Natural killer cell (primary cell): ENCODE measurements around the gene JMJD1C. TPM values are rescaled to one million over a fixed set of nuclear protein-coding genes. Genes with fewer than 3 reads are reported as not detected.
"Not testable (repeated sequence)": the region's sequence is repeated elsewhere in the genome, so short reads cannot be mapped to it uniquely, and the experiment has no call there.

ENCODE experiments used
- ATAC-seq, 3 donors: fragments of 150-1000 bp in 2 of 3; fragments of 200-7000 bp in 1 of 3; cut with Tn5 transposase; 1 replicate in 1 of 3; 2 replicates in 2 of 3; pipeline ENCODE4 v1.10.0; 2021; ENCODE audit warnings: mild to moderate bottlenecking in 2 of 3, moderate library complexity in 2 of 3
- DNase-seq, 2 donors: peaks; one replicate each; pipeline versions ENCODE4 v3.0.0 to v3.0.0-alpha.2; 2013 to 2021; ENCODE audit warnings: mixed read lengths in 1 of 2
- H3K27ac ChIP-seq: one replicate; pipeline ENCODE4 v1.5.1; 2013; ENCODE audit warnings: mild to moderate bottlenecking, low read length
- H3K27me3 ChIP-seq: one replicate; pipeline ENCODE4 v1.6.1; 2013; ENCODE audit warnings: low read length; ENCODE audit not compliant: control insufficient read depth, insufficient read depth
- H3K36me3 ChIP-seq: one replicate; pipeline ENCODE4 v1.6.1; 2013; ENCODE audit warnings: low read length; ENCODE audit not compliant: control insufficient read depth, insufficient read depth
- H3K4me1 ChIP-seq: one replicate; pipeline ENCODE4 v1.6.1; 2013; ENCODE audit warnings: low read length; ENCODE audit not compliant: control insufficient read depth, insufficient read depth
- H3K4me3 ChIP-seq: one replicate; pipeline ENCODE4 v1.5.1; 2013; ENCODE audit warnings: low read length
- H3K9me3 ChIP-seq: one replicate; pipeline ENCODE4 v1.6.1; 2013; ENCODE audit warnings: low read length; ENCODE audit not compliant: control insufficient read depth, insufficient read depth
- H3K27ac Mint-ChIP-seq, 2 donors: one replicate each; pipeline ENCODE4 v1.8.0; 2022; ENCODE audit warnings: mild to moderate bottlenecking in 2 of 2, mixed read lengths in 2 of 2, moderate library complexity in 1 of 2
- H3K27me3 Mint-ChIP-seq, 2 donors: one replicate each; pipeline ENCODE4 v1.8.0; 2022; ENCODE audit warnings: low read depth in 2 of 2, mixed read lengths in 2 of 2
- H3K36me3 Mint-ChIP-seq: one replicate; pipeline ENCODE4 v1.8.0; 2022; ENCODE audit warnings: mixed read lengths
- H3K4me1 Mint-ChIP-seq, 2 donors: one replicate each; pipeline ENCODE4 v1.8.0; 2022; ENCODE audit warnings: mixed read lengths in 2 of 2
- H3K4me3 Mint-ChIP-seq: one replicate; pipeline ENCODE4 v1.8.0; 2022; ENCODE audit warnings: mild to moderate bottlenecking, moderate library complexity, mixed read lengths
- H3K9me3 Mint-ChIP-seq, 2 donors: one replicate each; pipeline ENCODE4 v1.8.0; 2022; ENCODE audit warnings: mixed read lengths in 2 of 2
- CTCF ChIP-seq: fragments of 200-600 bp; IDR thresholded peaks from one replicate; pipeline ENCODE4 v1.8.0; 2022; ENCODE audit warnings: antibody characterized with exemption
- WGBS: methylation state at CpG from one replicate; pipeline ENCODE4 v1.1.7; 2013; ENCODE audit warnings: missing lambda C conversion rate; ENCODE audit not compliant: insufficient coverage; 5-methylcytosine and 5-hydroxymethylcytosine counted together
- intact Hi-C: fragments of 100-400 bp; cut with micrococcal nuclease; formaldehyde crosslinking; loops from one replicate; pipeline ENCODE4 v1.14.2; 2022
- total RNA-seq, 4 donors: library from RNA; stranded (reverse); fragments of 120-200 nt in 1 of 4; gene quantifications; one replicate each; pipeline versions ENCODE4 v1.2.3 to v1.2.4, GENCODE V29; 2013 to 2022

JMJD1C gene
- total RNA-seq, 3 donors from 2014 or later (not counting 1 experiment from before 2014, with no cell fraction given), result 125 to 208 (median 156) TPM

GRCh38 chr10:63154546-63155387, 311.0 kb downstream of the JMJD1C start:
- Histone ChIP-seq H3K27me3 (no peaks in the 10 kb centered on the region), H3K4me3 (no peak overlapping the region), H3K36me3 (peaks cover 40% of the 10 kb centered on the region), H3K27ac (no peak overlapping the region), H3K9me3 (no peaks in the 10 kb centered on the region), H3K4me1 (no peaks in the 10 kb centered on the region)
- DNase-seq (no peak), ATAC-seq (no peak)
- no peak for TF ChIP-seq CTCF
- WGBS, result 93% methylated on average over 5 of the region's 6 CpGs
- intact Hi-C loops, result loop anchor here (5.0 kb wide), 1 partner anchor 542 kb away; no protein-coding TSS in a partner anchor
- Mint-ChIP-seq H3K4me1 (peaks cover 10 to 11% of the 10 kb centered on the region in 2 donors), H3K9me3 (no peaks in the 10 kb centered on the region), H3K4me3 (no peak overlapping the region), H3K36me3 (peaks cover 6% of the 10 kb centered on the region), H3K27me3 (no peaks in the 10 kb centered on the region), H3K27ac (no peak overlapping the region)

GRCh38 chr10:63153868-63154545, 311.8 kb downstream of the JMJD1C start:
- H3K4me1 Mint-ChIP-seq, result peaks cover 12 to 15% of the 10 kb centered on the region in 2 donors
- peaks cover 40% of the 10 kb centered on the region for H3K36me3 ChIP-seq
- H3K27ac ChIP-seq, H3K9me3 ChIP-seq, H3K4me3 ChIP-seq, H3K9me3 Mint-ChIP-seq, H3K27me3 ChIP-seq, ATAC-seq, DNase-seq, H3K36me3 Mint-ChIP-seq, intact Hi-C loops, H3K4me1 ChIP-seq, H3K27ac Mint-ChIP-seq, H3K4me3 Mint-ChIP-seq, H3K27me3 Mint-ChIP-seq: not testable (repeated sequence)
- WGBS, result 95% methylated on average over 9 of the region's 9 CpGs

- no peak overlapping the region for H3K27ac ChIP-seq
- DNase-seq, result no peak
- H3K36me3 ChIP-seq, result peaks cover 48% of the 10 kb centered on the region
- intact Hi-C loops, result no loop called here
- TF ChIP-seq CTCF, result no peak
- H3K27me3 ChIP-seq, result no peaks in the 10 kb centered on the region
- Mint-ChIP-seq H3K9me3 (no peaks in the 10 kb centered on the region), H3K27ac (no peak overlapping the region), H3K4me1 (peaks cover 25 to 30% of the 10 kb centered on the region in 2 donors), H3K27me3 (no peaks in the 10 kb centered on the region), H3K36me3 (peaks cover 6% of the 10 kb centered on the region), H3K4me3 (no peak overlapping the region)
- H3K4me1 ChIP-seq, result no peaks in the 10 kb centered on the region
- H3K9me3 ChIP-seq, result no peaks in the 10 kb centered on the region
- no peak for ATAC-seq
- H3K4me3 ChIP-seq, result no peak overlapping the region
- 96% methylated on average over 4 of the region's 4 CpGs for WGBS
These were observed 315.0 kb downstream of the JMJD1C start for GRCh38 chr10:63150745-63151144.

GRCh38 chr10:63146503-63146902, 319.3 kb downstream of the JMJD1C start:
- Histone ChIP-seq H3K9me3 (no peaks in the 10 kb centered on the region), H3K36me3 (peaks cover 15% of the 10 kb centered on the region), H3K27ac (no peak overlapping the region), H3K4me3 (no peak overlapping the region), H3K27me3 (no peaks in the 10 kb centered on the region), H3K4me1 (no peaks in the 10 kb centered on the region)
- ATAC-seq (no peak), DNase-seq (no peak)
- H3K9me3 Mint-ChIP-seq, result no peaks in the 10 kb centered on the region
- intact Hi-C loops, result no loop called here
- no peak overlapping the region for H3K4me3 Mint-ChIP-seq
- H3K4me1 Mint-ChIP-seq, result peaks cover 35 to 56% of the 10 kb centered on the region in 2 donors
- no peak for TF ChIP-seq CTCF
- no peak overlapping the region for H3K27ac Mint-ChIP-seq
- H3K36me3 Mint-ChIP-seq, result peaks cover 6% of the 10 kb centered on the region
- no peaks in the 10 kb centered on the region for H3K27me3 Mint-ChIP-seq
